Thymus (tissue), 11 donors: ENCODE measurements around the gene TANGO2. TPM values are rescaled to one million over a fixed set of nuclear protein-coding genes. Genes with fewer than 3 reads are reported as not detected.

Experiments used
- DNase-seq, 9 donors: peaks; one replicate each; pipeline ENCODE4 v3.0.0-alpha.2; 2013; ENCODE audit warnings: low spot score in 9 of 9, low read depth in 6 of 9, missing footprints in 1 of 9
- H3K27ac ChIP-seq, 2 donors: one replicate each; pipeline ENCODE4 v1.5.1; 2013; ENCODE audit warnings: control low read depth in 1 of 2, low read depth in 1 of 2, low read length in 1 of 2, mild to moderate bottlenecking in 1 of 2, moderate library complexity in 1 of 2
- H3K27me3 ChIP-seq, 2 donors: one replicate each; pipeline ENCODE4 v1.5.1; 2013; ENCODE audit warnings: low read length in 1 of 2; ENCODE audit not compliant: control insufficient read depth in 2 of 2, insufficient read depth in 1 of 2
- H3K36me3 ChIP-seq, 2 donors: one replicate each; pipeline ENCODE4 v1.5.1; 2013; ENCODE audit warnings: low read length in 1 of 2, mild to moderate bottlenecking in 1 of 2, moderate library complexity in 1 of 2; ENCODE audit not compliant: control insufficient read depth in 2 of 2, insufficient read depth in 2 of 2
- H3K4me1 ChIP-seq, 2 donors: one replicate each; pipeline ENCODE4 v1.5.1; 2013; ENCODE audit warnings: low read length in 2 of 2; ENCODE audit not compliant: control insufficient read depth in 2 of 2, insufficient read depth in 2 of 2
- H3K4me3 ChIP-seq, 2 donors: one replicate each; pipeline ENCODE4 v1.5.1; 2013; ENCODE audit warnings: low read length in 2 of 2, control low read depth in 1 of 2, mild to moderate bottlenecking in 1 of 2
- H3K9me3 ChIP-seq, 2 donors: one replicate each; pipeline ENCODE4 v1.5.1; 2013; ENCODE audit warnings: low read length in 1 of 2, mild to moderate bottlenecking in 1 of 2; ENCODE audit not compliant: control insufficient read depth in 2 of 2, insufficient read depth in 1 of 2
- WGBS: extraction: QIAGEN DNeasy Blood & Tissue Kit; methylation state at CpG from one replicate; pipeline ENCODE4 v1.1.7; 2013; 5-methylcytosine and 5-hydroxymethylcytosine counted together
- polyA plus RNA-seq: library from polyadenylated mRNA; stranded (reverse); fragments of 200-250 nt; gene quantifications from one replicate; pipeline ENCODE4 v1.2.3, GENCODE V29; 2013
- total RNA-seq: library from RNA; stranded (reverse); fragments of 120-200 nt; gene quantifications from one replicate; pipeline ENCODE4 v1.2.4, GENCODE V29; 2013
- donor health status: healthy.

TANGO2 gene
- total and polyA plus RNA-seq, 2 donors = 15.9 to 19.7 TPM

DNA sequence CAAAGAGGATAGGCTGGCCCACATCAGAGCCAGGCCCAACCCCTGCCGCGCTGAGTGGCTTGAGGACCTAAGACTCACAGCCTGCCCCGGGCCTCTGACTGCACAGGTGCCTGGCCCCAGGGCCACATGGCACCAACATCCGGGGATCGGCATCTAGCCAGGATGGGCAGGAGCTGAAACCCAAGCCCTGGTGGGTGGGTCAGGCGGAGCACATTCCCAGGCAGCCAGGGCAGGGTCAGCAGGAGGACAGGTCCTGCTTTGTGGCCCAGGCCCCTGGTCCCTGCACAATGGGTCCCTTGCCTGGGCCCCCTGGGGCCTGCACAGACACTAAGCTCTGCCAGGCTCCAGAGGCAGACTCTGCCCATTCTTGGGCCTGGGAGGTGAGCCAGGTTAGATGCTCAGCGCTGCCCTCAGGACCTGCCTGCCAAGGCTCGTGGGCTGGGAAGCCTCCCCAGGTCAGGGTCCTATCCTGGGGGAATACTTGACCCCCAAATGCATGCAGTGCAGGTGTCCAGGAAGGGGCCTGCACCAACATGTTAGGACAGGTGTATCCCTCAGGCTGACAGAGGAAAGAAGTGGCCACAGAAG is 37.8 kb upstream of the TANGO2 start:
- Histone ChIP-seq H3K4me1 (peaks cover 7 to 12% of the 10 kb centered on the region in 2 donors), H3K36me3 (no peaks in the 10 kb centered on the region), H3K4me3 (no peak overlapping the region), H3K9me3 (no peaks in the 10 kb centered on the region), H3K27ac (no peak overlapping the region), H3K27me3 (peaks cover 0 to 15% of the 10 kb centered on the region in 2 donors)
- no peak for DNase-seq
- 96% methylated on average over 8 of the region's 8 CpGs for WGBS

DNA sequence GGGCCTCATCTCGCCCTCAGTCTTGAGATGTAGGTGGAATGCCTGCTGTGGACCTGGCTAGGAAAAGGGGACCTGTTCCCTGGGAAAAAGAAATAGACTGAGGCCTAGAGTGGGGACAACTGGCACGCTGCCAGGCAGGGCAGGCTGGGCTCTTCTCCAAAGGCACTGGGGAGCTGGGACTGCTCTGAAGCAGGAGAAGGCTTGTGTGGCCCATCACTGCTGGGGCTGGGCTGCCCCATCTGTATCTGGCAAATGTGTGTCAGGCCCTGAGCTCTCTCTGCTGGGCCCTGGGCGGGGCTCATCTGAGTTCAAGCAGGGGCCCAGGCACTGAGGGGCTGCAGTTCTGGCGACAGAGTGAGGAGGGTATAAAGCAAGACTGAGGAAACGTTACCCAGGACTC is 37.2 kb upstream of the TANGO2 start:
- Histone ChIP-seq H3K27ac (no peak overlapping the region), H3K27me3 (peaks cover 0 to 15% of the 10 kb centered on the region in 2 donors), H3K36me3 (no peaks in the 10 kb centered on the region), H3K4me3 (no peak overlapping the region), H3K9me3 (no peaks in the 10 kb centered on the region), H3K4me1 (peaks cover 7 to 12% of the 10 kb centered on the region in 2 donors)
- 97% methylated on average over 5 of the region's 5 CpGs for WGBS
- DNase-seq = no peak

DNA sequence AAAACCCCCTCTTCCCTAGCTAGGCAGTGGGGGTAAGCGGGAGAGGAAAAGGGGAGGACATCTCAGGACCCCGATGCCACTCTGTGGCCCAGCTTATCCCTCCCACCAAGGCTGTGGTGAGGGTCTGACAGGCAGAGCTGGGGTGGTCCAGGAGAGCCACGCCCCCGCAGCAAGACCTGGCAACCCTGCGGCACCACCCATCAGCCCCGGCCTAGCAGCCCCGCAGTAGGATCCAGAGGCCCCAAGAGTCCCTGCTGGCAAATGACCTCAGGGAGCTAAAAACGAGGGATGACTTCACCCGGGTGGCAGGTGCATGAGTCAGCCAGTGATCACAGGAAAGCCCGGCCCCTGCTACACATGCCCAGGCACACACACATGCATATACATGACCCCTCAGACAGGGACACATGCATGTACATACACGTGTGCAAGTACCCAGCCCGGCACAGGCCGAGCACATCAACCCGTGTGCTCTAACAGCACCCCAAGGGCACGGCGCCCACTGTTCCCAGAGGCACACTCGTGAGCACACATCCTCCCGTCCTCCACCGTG is 36.6 kb upstream of the TANGO2 start:
- Histone ChIP-seq H3K27me3 (peaks cover 0 to 15% of the 10 kb centered on the region in 2 donors), H3K9me3 (no peaks in the 10 kb centered on the region), H3K4me1 (peaks cover 7 to 12% of the 10 kb centered on the region in 2 donors), H3K36me3 (no peaks in the 10 kb centered on the region), H3K4me3 (no peak overlapping the region), H3K27ac (no peak overlapping the region)
- no peak for DNase-seq
- 96% methylated on average over 19 of the region's 19 CpGs for WGBS

DNA sequence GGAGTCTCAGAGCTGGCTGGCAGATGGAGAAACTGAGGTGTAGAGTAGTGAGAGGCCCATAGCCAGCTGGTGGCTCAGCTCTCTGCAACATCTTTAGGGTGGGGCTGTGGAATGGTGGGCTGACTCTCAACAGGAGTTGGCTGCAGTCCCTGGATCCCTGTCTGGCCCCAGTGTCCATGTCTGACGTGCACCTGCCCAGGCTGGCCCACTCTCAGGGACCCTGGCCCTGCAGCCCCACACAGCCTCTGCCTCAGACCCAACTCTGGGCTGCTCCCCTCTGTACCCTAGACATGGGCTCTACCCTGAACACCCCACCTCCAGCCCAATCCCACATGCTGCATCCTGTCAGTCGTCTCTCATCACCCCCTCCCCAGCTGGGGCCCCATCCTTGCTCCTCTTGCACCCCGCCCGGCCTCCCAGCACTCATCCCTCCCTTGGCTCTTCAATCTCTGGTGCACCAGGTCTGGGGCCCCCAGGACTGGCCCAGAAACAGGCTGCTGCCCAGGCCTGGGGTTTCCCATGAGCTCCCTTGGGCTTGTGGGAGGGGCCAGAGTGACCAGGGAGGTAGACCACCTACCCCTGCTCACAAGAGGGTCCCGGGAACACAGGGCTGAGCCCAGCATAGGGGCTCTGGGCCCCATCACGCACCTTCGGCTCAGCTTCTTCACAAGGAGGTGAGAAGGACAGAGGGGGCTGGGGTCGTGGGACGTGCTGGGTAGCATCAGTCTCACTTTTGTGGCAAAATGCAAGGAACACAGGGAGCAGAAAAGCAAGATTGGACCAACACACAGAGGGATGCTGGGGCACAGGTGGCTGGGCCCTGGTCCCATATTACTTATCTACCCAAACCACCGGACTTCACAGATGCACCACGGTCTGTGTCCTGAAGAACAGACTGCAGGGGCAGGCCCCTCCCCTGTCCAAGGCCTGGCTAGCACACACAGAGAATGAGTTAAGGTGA is 35.8 kb upstream of the TANGO2 start:
- no peak overlapping the region for H3K4me3 ChIP-seq

DNA sequence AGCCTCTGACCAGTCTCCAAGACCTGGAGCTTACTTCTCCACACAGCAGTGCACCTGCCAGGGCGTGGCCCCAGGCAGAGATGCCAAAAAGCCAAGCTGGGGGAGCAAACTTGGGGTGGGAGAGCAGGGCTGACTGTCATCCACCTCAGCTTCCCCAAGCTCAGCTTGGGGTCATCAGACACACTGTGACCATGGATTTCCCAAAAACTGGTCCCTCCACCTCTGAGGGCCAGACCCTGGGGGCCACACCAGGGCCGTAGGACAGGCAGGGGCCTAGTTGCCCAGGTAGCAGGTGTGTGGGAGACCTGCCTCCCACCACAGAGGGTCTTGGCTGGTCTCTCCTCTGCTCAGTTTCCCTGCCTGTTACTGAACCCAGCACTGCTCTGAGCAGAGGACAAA is 34.9 kb upstream of the TANGO2 start:
- DNase-seq = no peak
- WGBS = 79% methylated on average over 2 of the region's 2 CpGs
- no peak overlapping the region for H3K27ac ChIP-seq
- H3K36me3 ChIP-seq = no peaks in the 10 kb centered on the region
- peaks cover 0 to 15% of the 10 kb centered on the region in 2 donors for H3K27me3 ChIP-seq
- peaks cover 7 to 12% of the 10 kb centered on the region in 2 donors for H3K4me1 ChIP-seq
- peak overlapping the region in 1 of 2 donors; percentile 44 for H3K4me3 ChIP-seq
- no peaks in the 10 kb centered on the region for H3K9me3 ChIP-seq

More for the DNA sequence above, 35.8 kb upstream of the TANGO2 start:
- no peaks in the 10 kb centered on the region for H3K9me3 ChIP-seq
- H3K4me1 ChIP-seq = peaks cover 7 to 12% of the 10 kb centered on the region in 2 donors
- H3K27me3 ChIP-seq = peaks cover 0 to 15% of the 10 kb centered on the region in 2 donors
- 90% methylated on average over 11 of the region's 11 CpGs for WGBS
- no peaks in the 10 kb centered on the region for H3K36me3 ChIP-seq
- no peak for DNase-seq
- no peak overlapping the region for H3K27ac ChIP-seq

DNA sequence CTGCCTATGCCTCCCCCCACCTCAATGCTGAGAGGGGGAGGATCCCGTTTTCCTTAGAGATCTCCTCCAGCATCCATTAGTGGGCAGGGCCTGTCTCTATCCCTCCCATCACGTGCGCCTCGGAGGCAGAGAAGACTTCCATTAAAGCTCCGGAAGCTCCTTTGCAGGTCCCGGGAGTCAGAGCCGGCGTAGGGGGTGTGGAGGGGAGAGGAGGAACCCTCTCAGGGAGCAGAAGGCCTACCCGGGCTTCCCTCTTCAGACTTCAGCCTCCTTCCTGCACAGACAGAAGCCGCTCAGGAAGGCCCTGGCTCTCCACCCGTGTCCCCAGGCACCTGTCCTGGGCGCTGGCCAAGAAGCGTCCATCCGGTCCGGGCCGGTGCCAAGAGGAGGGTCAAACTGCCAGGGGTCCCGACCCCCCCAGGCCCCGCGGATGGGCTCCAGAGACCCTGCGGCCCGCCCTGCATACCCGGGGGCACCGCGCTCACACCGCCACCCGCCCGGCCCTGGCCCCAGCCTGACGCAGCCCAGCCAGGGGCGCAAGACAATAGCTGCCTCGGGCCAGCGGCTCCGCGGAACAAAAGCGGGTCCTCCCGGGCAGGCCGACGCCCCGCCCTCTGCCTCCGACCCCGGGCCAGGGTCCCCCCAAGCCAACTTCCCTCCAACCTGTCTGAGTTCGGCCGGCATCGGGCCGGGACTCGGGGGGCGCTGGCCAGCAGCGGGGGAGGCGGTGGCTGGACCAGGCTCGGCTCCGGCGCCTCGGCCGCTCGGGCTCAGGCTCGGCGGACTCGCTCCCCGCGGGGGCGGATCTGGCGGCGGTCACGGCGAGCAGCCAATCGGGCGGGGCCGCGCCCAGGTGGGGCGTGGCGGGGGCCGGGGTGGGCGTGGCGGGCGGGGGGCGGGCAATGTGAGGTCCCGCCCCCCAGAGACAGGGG is 34.2 kb upstream of the TANGO2 start:
- peak in 3 of 9 donors; percentile 45 to 61 (median 48) for DNase-seq
- Histone ChIP-seq H3K9me3 (no peaks in the 10 kb centered on the region), H3K27ac (no peak overlapping the region), H3K27me3 (peaks cover 0 to 15% of the 10 kb centered on the region in 2 donors), H3K4me3 (peak overlapping the region; percentile 44 to 63), H3K4me1 (peaks cover 7 to 12% of the 10 kb centered on the region in 2 donors), H3K36me3 (no peaks in the 10 kb centered on the region)
- WGBS = under 1% methylated on average over 76 of the region's 76 CpGs

DNA sequence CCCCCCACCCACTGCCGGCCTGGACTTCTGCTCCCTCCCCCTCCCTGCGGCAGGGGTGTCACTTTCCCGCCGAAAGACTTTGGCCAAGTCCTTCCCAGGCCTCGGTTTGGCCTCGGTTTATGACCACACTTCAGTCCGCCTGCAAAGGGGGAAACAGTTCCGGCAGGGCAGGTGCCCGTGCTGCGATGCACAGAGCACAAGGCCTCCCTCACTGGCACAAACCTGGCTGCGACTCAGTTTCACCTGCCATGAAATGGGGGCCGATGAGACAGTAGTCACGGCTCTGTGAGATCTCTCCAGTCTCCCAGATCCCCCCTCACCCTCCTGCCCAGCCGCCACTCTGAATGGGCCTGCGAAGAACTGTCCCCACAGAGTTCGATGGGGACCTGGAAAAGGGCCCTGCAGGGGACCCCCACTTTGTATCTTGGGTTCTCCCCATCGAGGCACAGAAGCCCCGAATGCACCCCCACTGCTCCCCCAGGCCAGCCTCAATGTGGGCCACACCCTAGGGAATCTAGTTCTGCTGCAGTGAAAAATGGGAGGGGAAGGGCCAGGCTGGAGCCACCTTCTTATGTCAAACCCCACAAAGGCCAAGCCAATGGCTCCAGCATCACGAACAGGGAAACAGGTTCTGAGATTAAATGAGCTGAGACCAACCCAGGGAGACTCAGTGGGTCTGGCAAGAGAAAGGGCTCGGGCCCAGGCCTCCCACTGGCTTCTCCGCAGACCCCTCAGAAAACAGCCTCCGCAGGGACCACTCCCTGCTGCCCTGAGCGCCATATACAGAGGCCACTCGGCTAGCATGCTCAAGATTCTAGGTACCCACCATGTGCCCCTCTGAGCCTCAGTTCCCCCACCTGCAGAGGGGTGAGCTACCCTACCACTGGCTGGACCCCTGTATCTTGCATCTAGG is 33.3 kb upstream of the TANGO2 start:
- no peaks in the 10 kb centered on the region for H3K36me3 ChIP-seq
- no peak overlapping the region for H3K27ac ChIP-seq
- no peak for DNase-seq
- no peaks in the 10 kb centered on the region for H3K9me3 ChIP-seq
- peaks cover 7 to 12% of the 10 kb centered on the region in 2 donors for H3K4me1 ChIP-seq
- WGBS = 82% methylated on average over 24 of the region's 24 CpGs
- no peak overlapping the region for H3K4me3 ChIP-seq
- H3K27me3 ChIP-seq = peaks cover 0 to 15% of the 10 kb centered on the region in 2 donors

DNA sequence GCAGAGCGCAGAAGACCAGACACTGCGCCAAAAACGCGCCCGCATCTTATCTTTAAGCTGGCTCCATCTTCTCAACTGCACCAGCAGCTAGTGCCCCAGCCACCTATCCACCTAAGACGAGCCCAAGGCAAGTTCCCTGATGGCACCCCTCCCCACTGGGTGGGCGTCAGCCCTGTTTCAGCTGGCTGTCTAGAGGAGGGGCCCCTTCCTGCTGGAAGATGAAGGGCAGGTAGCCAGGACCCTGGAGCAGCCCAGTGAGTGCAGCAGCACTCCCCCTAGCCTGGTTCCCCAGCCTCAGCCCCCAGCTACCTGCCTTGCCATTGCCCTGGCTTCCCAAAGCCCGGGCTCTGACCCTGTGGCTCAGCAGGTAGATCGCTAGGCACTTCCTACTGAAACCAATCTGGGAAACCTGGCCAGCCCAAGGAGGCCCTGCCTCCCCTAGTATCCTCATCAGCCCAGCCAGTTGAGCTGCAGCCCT is 32.5 kb upstream of the TANGO2 start:
- 95% methylated on average over 9 of the region's 9 CpGs for WGBS
- Histone ChIP-seq H3K36me3 (no peaks in the 10 kb centered on the region), H3K9me3 (no peaks in the 10 kb centered on the region), H3K27ac (no peak overlapping the region), H3K4me3 (no peak overlapping the region), H3K27me3 (peaks cover 0 to 15% of the 10 kb centered on the region in 2 donors), H3K4me1 (peaks cover 7 to 12% of the 10 kb centered on the region in 2 donors)
- DNase-seq = no peak
